OCI-LY7 (cell line): ENCODE data around the gene CUZD1. TPM values are rescaled to one million over a fixed set of nuclear protein-coding genes. Genes with fewer than 3 reads are reported as not detected.

Experiments used
- BruUV-seq: library from RNA; stranded (reverse); fragments of 400-500 nt; replicated peaks from 2 replicates; lab custom pipeline; 2021; lab: Mats Ljungman, UMichigan
- CTCF ChIA-PET: fragments of 300-600 bp; sonication (Branson Sonifier 250); formaldehyde crosslinking; loops from one replicate; lab custom pipeline; 2022; ENCODE audit warnings: antibody characterized with exemption; ENCODE audit not compliant: unreplicated experiment; lab: Charles Lee
- POLR2A ChIA-PET: fragments of 300-600 bp; sonication (Branson Sonifier 250); formaldehyde crosslinking; loops from one replicate; lab custom pipeline; 2022; ENCODE audit warnings: antibody characterized with exemption; lab: Charles Lee
- DNase-seq: peaks from one replicate; pipeline ENCODE4 v3.0.0-alpha.2; 2015; ENCODE audit warnings: low spot score
- H2AFZ ChIP-seq: fragments of 200-600 bp; sonication (generic), shearing (Covaris generic); 2 replicates; pipeline ENCODE4 v1.6.1; 2014; ENCODE audit warnings: mild to moderate bottlenecking, antibody characterized with exemption, low read length, moderate library complexity
- H3K27ac ChIP-seq: fragments of 200-600 bp; sonication (generic); 2 replicates; pipeline ENCODE4 v1.5.1; 2014; ENCODE audit warnings: mixed run types, low read depth, mild to moderate bottlenecking, moderate library complexity, low read length, inconsistent platforms; ENCODE audit not compliant: poor library complexity, severe bottlenecking
- H3K36me3 ChIP-seq: fragments of 200-600 bp; sonication (generic); 2 replicates; pipeline ENCODE4 v1.6.1; 2014; ENCODE audit warnings: mild to moderate bottlenecking, antibody characterized with exemption, low read length, moderate library complexity, mixed read lengths; ENCODE audit not compliant: insufficient read depth
- H3K4me1 ChIP-seq: fragments of 200-600 bp; sonication (generic); 2 replicates; pipeline ENCODE4 v1.5.1; 2014; ENCODE audit warnings: mild to moderate bottlenecking, low read length; ENCODE audit not compliant: insufficient read depth, poor library complexity, severe bottlenecking
- H3K4me2 ChIP-seq: fragments of 200-600 bp; sonication (generic); 2 replicates; pipeline ENCODE4 v1.6.1; 2014; ENCODE audit warnings: mild to moderate bottlenecking, low read length
- H3K4me3 ChIP-seq: fragments of 200-600 bp; sonication (generic); 2 replicates; pipeline ENCODE4 v1.5.1; 2014; ENCODE audit warnings: mild to moderate bottlenecking, low read depth, low read length; ENCODE audit not compliant: poor library complexity, severe bottlenecking
- H3K79me2 ChIP-seq: fragments of 200-600 bp; sonication (generic); 2 replicates; pipeline ENCODE4 v1.6.1; 2016; ENCODE audit warnings: low read depth, mild to moderate bottlenecking, low read length, moderate library complexity, mixed read lengths; ENCODE audit not compliant: insufficient read depth
- H3K9me2 ChIP-seq: fragments of 200-600 bp; sonication (generic); 2 replicates; pipeline ENCODE4 v1.6.1; 2016; ENCODE audit warnings: mild to moderate bottlenecking, low read length, mixed read lengths; ENCODE audit not compliant: insufficient read depth
- H3K9me3 ChIP-seq: fragments of 200-600 bp; sonication (generic); 2 replicates; pipeline ENCODE4 v1.6.1; 2014; ENCODE audit warnings: mild to moderate bottlenecking, mixed run types, low read length, mixed read lengths
- H4K20me1 ChIP-seq: fragments of 200-600 bp; sonication (generic); 2 replicates; pipeline ENCODE4 v1.6.1; 2014; ENCODE audit warnings: mild to moderate bottlenecking, antibody characterized with exemption, low read length, moderate library complexity, mixed read lengths; ENCODE audit not compliant: insufficient read depth
- EZH2phosphoT487 ChIP-seq: fragments of 200-600 bp; sonication (generic); IDR thresholded peaks from 2 replicates; pipeline ENCODE4 v1.6.1; 2018; ENCODE audit warnings: low read depth, borderline replicate concordance, mild to moderate bottlenecking, mixed run types, antibody characterized with exemption, low read length, moderate library complexity, mixed read lengths
- intact Hi-C: fragments of 100-400 bp; cut with micrococcal nuclease; formaldehyde crosslinking; loops from one replicate; pipeline ENCODE4 v1.10.0; 2022; ENCODE audit not compliant: unreplicated experiment
- total RNA-seq, 2 experiments: library from RNA; depleted of rRNA in 1 of 2; stranded (reverse); fragments of >200 nt in 1 of 2; shearing (Covaris generic) in 1 of 2; gene quantifications; 2 replicates each; pipeline ENCODE4 v1.2.3, GENCODE V29; 2014 to 2022
- TF ChIP-seq, protein P1 (sequence below): fragments of 200-600 bp; sonication (generic); conservative IDR thresholded peaks from 2 replicates; pipeline ENCODE4 v1.5.1; 2014; ENCODE audit warnings: mild to moderate bottlenecking, antibody characterized with exemption, low read length, moderate library complexity, mixed read lengths

Gene CUZD1
- total RNA-seq, 2 experiments from 2014 or later: 1.0 to 1.1 TPM

DNA sequence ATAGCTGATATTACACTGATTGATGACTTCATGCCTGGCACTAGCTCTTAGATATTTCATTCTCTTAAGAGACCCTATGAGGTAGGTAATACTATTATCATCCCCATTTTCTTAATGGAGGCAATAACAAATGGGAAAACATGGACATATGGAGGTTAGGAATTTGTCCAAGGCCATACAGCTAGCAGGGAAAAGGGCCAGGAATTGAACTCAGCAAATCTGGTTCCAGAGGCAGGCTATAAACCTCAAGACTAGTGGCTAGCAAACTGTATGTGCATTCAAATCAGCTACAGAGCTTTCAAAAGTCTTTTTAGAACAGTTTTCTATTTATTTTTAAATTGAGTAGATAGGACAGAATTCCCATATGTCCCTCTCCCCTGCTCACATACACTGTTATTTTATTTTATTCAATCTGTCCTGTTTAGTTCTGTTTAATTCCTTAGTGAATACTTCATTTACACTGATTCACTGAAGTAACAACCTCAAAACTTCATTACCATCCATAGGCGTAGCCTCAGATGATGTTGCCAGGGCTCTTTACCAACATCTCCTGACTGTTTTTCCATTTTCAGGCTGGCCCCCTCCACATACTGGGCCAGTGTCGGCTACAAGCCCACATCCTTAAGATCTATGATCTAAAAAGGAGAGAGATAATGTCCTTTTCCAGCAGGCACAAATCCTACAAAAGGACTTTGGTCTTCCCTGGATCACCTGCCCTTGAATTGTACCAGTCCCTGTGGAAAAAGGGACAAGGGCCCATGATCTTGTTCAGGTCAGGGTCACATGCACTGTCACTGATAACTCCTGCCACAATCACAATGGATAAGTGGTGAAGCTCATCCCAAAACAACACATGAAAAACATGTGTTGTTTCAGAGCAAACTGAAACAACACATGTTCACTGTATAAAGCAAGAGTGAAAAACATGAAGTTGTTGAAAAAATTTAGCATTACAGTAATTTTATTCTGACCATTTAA is 17.8 kb upstream of the CUZD1 start:
- TF ChIP-seq, protein P1, sequence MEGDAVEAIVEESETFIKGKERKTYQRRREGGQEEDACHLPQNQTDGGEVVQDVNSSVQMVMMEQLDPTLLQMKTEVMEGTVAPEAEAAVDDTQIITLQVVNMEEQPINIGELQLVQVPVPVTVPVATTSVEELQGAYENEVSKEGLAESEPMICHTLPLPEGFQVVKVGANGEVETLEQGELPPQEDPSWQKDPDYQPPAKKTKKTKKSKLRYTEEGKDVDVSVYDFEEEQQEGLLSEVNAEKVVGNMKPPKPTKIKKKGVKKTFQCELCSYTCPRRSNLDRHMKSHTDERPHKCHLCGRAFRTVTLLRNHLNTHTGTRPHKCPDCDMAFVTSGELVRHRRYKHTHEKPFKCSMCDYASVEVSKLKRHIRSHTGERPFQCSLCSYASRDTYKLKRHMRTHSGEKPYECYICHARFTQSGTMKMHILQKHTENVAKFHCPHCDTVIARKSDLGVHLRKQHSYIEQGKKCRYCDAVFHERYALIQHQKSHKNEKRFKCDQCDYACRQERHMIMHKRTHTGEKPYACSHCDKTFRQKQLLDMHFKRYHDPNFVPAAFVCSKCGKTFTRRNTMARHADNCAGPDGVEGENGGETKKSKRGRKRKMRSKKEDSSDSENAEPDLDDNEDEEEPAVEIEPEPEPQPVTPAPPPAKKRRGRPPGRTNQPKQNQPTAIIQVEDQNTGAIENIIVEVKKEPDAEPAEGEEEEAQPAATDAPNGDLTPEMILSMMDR: no peak
- TF ChIP-seq EZH2phosphoT487: no peak
- 0 out of 2 replicates have a peak, but pooled peaks cover 5% of the 10 kb centered on the region for H3K9me3 ChIP-seq
- no peak overlapping the region for H2AFZ ChIP-seq
- H3K4me1 ChIP-seq: no peaks in the 10 kb centered on the region
- no peaks in the 10 kb centered on the region for H3K79me2 ChIP-seq
- no peak overlapping the region for H3K27ac ChIP-seq
- H4K20me1 ChIP-seq: 0 out of 2 replicates have a peak, but pooled peaks cover 4% of the 10 kb centered on the region
- ChIA-PET POLR2A (no interaction called here), CTCF (interaction anchor here (0.9 kb wide), 1 partner anchor 259 kb away, joined by 3 read pairs; no protein-coding TSS in a partner anchor)
- intact Hi-C loops: no loop called here
- H3K4me2 ChIP-seq: no peak overlapping the region
- no peak overlapping the region for H3K4me3 ChIP-seq
- no TSS peak for BruUV-seq
- no peaks in the 10 kb centered on the region for H3K9me2 ChIP-seq
- H3K36me3 ChIP-seq: peaks cover 2% of the 10 kb centered on the region; the same call in 1 of the 2 replicates
- no peak for DNase-seq

DNA sequence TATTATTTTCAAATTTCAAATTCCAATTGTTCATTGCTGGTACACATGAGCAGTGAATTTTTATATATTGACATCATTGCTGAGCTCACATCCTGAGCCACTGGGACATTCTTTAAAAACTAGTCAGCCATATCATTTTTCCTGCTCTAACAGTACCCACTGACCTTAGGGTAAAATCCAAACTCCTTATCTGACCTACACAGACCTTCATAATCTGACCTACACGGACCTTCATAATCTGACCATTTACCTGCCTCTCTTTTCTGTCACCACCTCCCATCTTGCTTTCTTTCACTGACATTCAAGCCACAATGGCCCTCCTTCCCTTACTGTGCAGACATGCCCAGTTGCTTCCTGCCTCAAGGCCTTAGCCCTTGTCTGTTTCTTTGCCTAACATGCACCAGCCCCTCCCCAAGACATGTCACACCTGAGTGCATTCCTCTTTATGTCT is 16.1 kb upstream of the CUZD1 start:
- intact Hi-C loops: no loop called here
- TF ChIP-seq, protein P1: no peak
- TF ChIP-seq EZH2phosphoT487: no peak
- no peaks in the 10 kb centered on the region for H3K79me2 ChIP-seq
- 0 out of 2 replicates have a peak, but pooled peaks cover 4% of the 10 kb centered on the region for H3K9me3 ChIP-seq
- no TSS peak for BruUV-seq
- no peak overlapping the region for H3K4me2 ChIP-seq
- H3K4me1 ChIP-seq: no peaks in the 10 kb centered on the region
- H3K4me3 ChIP-seq: no peak overlapping the region
- ChIA-PET CTCF (no interaction called here), POLR2A (interaction anchor here (0.5 kb wide), 1 partner anchor 108 kb away, joined by 7 read pairs; no protein-coding TSS in a partner anchor)
- no peak overlapping the region for H3K27ac ChIP-seq
- H2AFZ ChIP-seq: no peak overlapping the region
- no peaks in the 10 kb centered on the region for H3K9me2 ChIP-seq
- peaks cover 2% of the 10 kb centered on the region; the same call in 1 of the 2 replicates for H3K36me3 ChIP-seq
- DNase-seq: no peak
- H4K20me1 ChIP-seq: 0 out of 2 replicates have a peak, but pooled peaks cover 4% of the 10 kb centered on the region
